GM12878 (cell line): Measurements from ENCODE around the gene DLK2. TPM values are rescaled to one million over a fixed set of nuclear protein-coding genes. Genes with fewer than 3 reads are reported as not detected.

Source experiments
- ATAC-seq: fragments of 200-7000 bp; cut with Tn5 transposase; 3 replicates; pipeline ENCODE4 v1.9.1; 2020; ENCODE audit warnings: mild to moderate bottlenecking, moderate library complexity
- BruUV-seq: library from RNA; stranded (reverse); fragments of 400-500 nt; replicated peaks from 2 replicates; lab custom pipeline; 2021; lab: Mats Ljungman, UMichigan
- CTCF ChIA-PET: fragments of 300-600 bp; sonication (Branson Sonifier 250); formaldehyde crosslinking; extraction: SDS; loops from one replicate; lab custom pipeline; 2021; ENCODE audit warnings: inconsistent platforms; lab: Yijun Ruan, JAX
- POLR2A ChIA-PET: fragments of 350-600 bp; formaldehyde crosslinking; extraction: SDS; loops from one replicate; lab custom pipeline; 2021; ENCODE audit warnings: inconsistent platforms; lab: Charles Lee
- RAD21 ChIA-PET: fragments of 300-600 bp; sonication (Branson Sonifier 250); formaldehyde crosslinking; loops from one replicate; lab custom pipeline; 2023; ENCODE audit warnings: antibody characterized with exemption; ENCODE audit not compliant: unreplicated experiment; lab: Charles Lee
- SMC1A ChIA-PET: fragments of 300-600 bp; sonication (Branson Sonifier 250); formaldehyde crosslinking; loops from one replicate; lab custom pipeline; 2023; ENCODE audit not compliant: unreplicated experiment, uncharacterized antibody; lab: Charles Lee
- DNase-seq: peaks from one replicate; pipeline ENCODE4 v3.0.0-alpha.2; 2011; ENCODE audit warnings: low read depth, low spot score
- FAIRE-seq: peaks from 3 replicates; lab custom pipeline; 2011; peaks lifted over from hg19 to GRCh38; lab: Jason Lieb, UNC
- H2AFZ ChIP-seq: 2 replicates; pipeline ENCODE4 v1.6.0; 2011; ENCODE audit warnings: low read depth, low read length, control low read depth; ENCODE audit not compliant: control insufficient read depth
- H3K27ac ChIP-seq: 2 replicates; pipeline ENCODE4 v1.5.1; 2011; ENCODE audit warnings: control low read depth; ENCODE audit not compliant: control insufficient read depth, insufficient read depth
- H3K27me3 ChIP-seq, 2 experiments: replicated peaks in 1 of 2; 2 replicates each; pipeline versions ENCODE4 v1.6.0 to v1.6.1; 2011; ENCODE audit warnings: low read length in 1 of 2; ENCODE audit not compliant: control insufficient read depth in 2 of 2, insufficient read depth in 2 of 2
- H3K36me3 ChIP-seq, 2 experiments: 2 replicates each; pipeline ENCODE4 v1.5.1; 2011; ENCODE audit warnings: low read length in 1 of 2; ENCODE audit not compliant: control insufficient read depth in 2 of 2, insufficient read depth in 2 of 2
- H3K4me1 ChIP-seq: 2 replicates; pipeline ENCODE4 v1.6.1; 2011; ENCODE audit warnings: mild to moderate bottlenecking, low read length, moderate library complexity, mixed read lengths; ENCODE audit not compliant: control insufficient read depth, insufficient read depth
- H3K4me2 ChIP-seq: 2 replicates; pipeline ENCODE4 v1.6.0; 2011; ENCODE audit warnings: control low read depth; ENCODE audit not compliant: control insufficient read depth, insufficient read depth
- H3K4me3 ChIP-seq: fragments of 200-600 bp; sonication (generic); 2 replicates; pipeline ENCODE4 v1.5.1; 2016
- H3K79me2 ChIP-seq: 2 replicates; pipeline ENCODE4 v1.6.0; 2011; ENCODE audit warnings: low read length; ENCODE audit not compliant: control insufficient read depth, insufficient read depth
- H3K9ac ChIP-seq: 2 replicates; pipeline ENCODE4 v1.8.0; 2011; ENCODE audit warnings: low read length, control low read depth, mixed read lengths; ENCODE audit not compliant: control insufficient read depth, insufficient read depth
- H3K9me3 ChIP-seq: replicated peaks from 3 replicates; pipeline ENCODE4 v1.5.1; 2011; ENCODE audit warnings: mild to moderate bottlenecking, low read length; ENCODE audit not compliant: control insufficient read depth, insufficient read depth
- H4K20me1 ChIP-seq: 2 replicates; pipeline ENCODE4 v1.6.0; 2011; ENCODE audit not compliant: control insufficient read depth, insufficient read depth
- CBFB ChIP-seq: IDR thresholded peaks from 2 replicates; pipeline ENCODE4 v1.6.1; 2016; ENCODE audit warnings: antibody characterized with exemption, low read depth
- CREB1 ChIP-seq: IDR thresholded peaks from 2 replicates; pipeline ENCODE4 v1.6.1; 2012; ENCODE audit warnings: low read depth, mild to moderate bottlenecking, inconsistent platforms
- IRF3 ChIP-seq: fragments of 450-650 bp; IDR thresholded peaks from 2 replicates; pipeline ENCODE4 v1.6.1; 2014; ENCODE audit warnings: mild to moderate bottlenecking
- KLF5 ChIP-seq: fragments of 450-650 bp; IDR thresholded peaks from 2 replicates; pipeline ENCODE4 v1.6.1; 2014; ENCODE audit warnings: mild to moderate bottlenecking; ENCODE audit not compliant: partially characterized antibody
- MXI1 ChIP-seq: fragments of 150-350 bp; IDR thresholded peaks from 2 replicates; pipeline ENCODE4 v1.6.1; 2011; ENCODE audit warnings: low read depth, mild to moderate bottlenecking, inconsistent platforms, low read length, improper control_type of control experiment
- MYB ChIP-seq: fragments of 150-350 bp; IDR thresholded peaks from 2 replicates; pipeline ENCODE4 v1.6.1; 2014; ENCODE audit warnings: mild to moderate bottlenecking, low read depth, low read length, borderline replicate concordance
- RBBP5 ChIP-seq: fragments of 200-600 bp; sonication (generic); conservative IDR thresholded peaks from 2 replicates; pipeline ENCODE4 v1.6.1; 2016
- REST ChIP-seq: IDR thresholded peaks from 2 replicates; pipeline ENCODE4 v1.6.1; 2012; ENCODE audit warnings: mild to moderate bottlenecking, low read depth, low read length
- TAF1 ChIP-seq: IDR thresholded peaks from 2 replicates; pipeline ENCODE4 v1.6.1; 2011; ENCODE audit warnings: mild to moderate bottlenecking, low read depth, low read length, borderline replicate concordance
- ZBTB40 ChIP-seq: fragments of 450-650 bp; IDR thresholded peaks from 2 replicates; pipeline ENCODE4 v1.6.1; 2016; ENCODE audit warnings: mild to moderate bottlenecking, moderate library complexity, borderline replicate concordance
- ZZZ3 ChIP-seq: IDR thresholded peaks from 2 replicates; pipeline ENCODE4 v1.6.1; 2011; ENCODE audit warnings: low read depth; ENCODE audit not compliant: control insufficient read depth, insufficient read length
- WGBS: methylation state at CpG from one replicate; pipeline ENCODE4 v1.1.6; 2016; ENCODE audit warnings: low lambda C conversion rate; ENCODE audit not compliant: insufficient replicate concordance, insufficient coverage; ENCODE audit errors: missing lambda C conversion rate; 5-methylcytosine and 5-hydroxymethylcytosine counted together
- in situ Hi-C: fragments of 300-500 bp; cut with MboI; formaldehyde crosslinking; loops from 9 replicates; pipeline ENCODE4 v1.14.3; 2018; ENCODE audit warnings: mixed read lengths
- intact Hi-C: fragments of 100-400 bp; cut with micrococcal nuclease; formaldehyde crosslinking; loops from one replicate; pipeline ENCODE4 v1.14.2; 2022; ENCODE audit not compliant: unreplicated experiment
- polyA plus RNA-seq, 11 experiments: library from polyadenylated mRNA; depleted of rRNA in 4 of 11; unstranded in 6 of 11; stranded (reverse) in 5 of 11; fragments of >200 nt; fragmentation: Nextera tagmentation in 4 of 11; fragmentation: Illumina TruSeq in 1 of 11; extraction: Ambion mirVana in 4 of 11; extraction: Trizol in 1 of 11; gene quantifications; 1 replicate in 1 of 11; 2 replicates in 10 of 11; pipeline versions ENCODE4 v1.2.1 to v1.2.3, GENCODE V29; 2011 to 2016; ENCODE audit warnings: inconsistent platforms in 2 of 11, missing spikeins in 2 of 11, low read depth in 1 of 11
- total RNA-seq, 4 experiments: library from RNA; depleted of rRNA in 3 of 4; stranded (reverse); fragments of >200 nt in 3 of 4; fragmentation: Illumina TruSeq in 1 of 4; extraction: Trizol in 1 of 4; gene quantifications; 2 replicates each; pipeline versions ENCODE4 v1.2.1 to v1.2.3, GENCODE V29; 2013 to 2021

The DLK2 gene
- total and polyA plus RNA-seq, 10 of the 15 experiments (the other 5 are each of a cell fraction or from before 2014, with no cell fraction given): 0.03 to 0.55 (median 0.38) TPM; not detected in 4

GRCh38 chr6:43471399-43471798 is 16.1 kb upstream of the DLK2 start:
- TF ChIP-seq ZZZ3 (no peak), REST (no peak), CBFB (no peak), RBBP5 (no peak), KLF5 (no peak), ZBTB40 (no peak), MXI1 (no peak), MYB (no peak), TAF1 (no peak), CREB1 (no peak), IRF3 (no peak)
- no peak for DNase-seq
- no peak overlapping the region for H2AFZ ChIP-seq
- ChIA-PET POLR2A (interaction anchor here (0.6 kb wide), 1 partner anchor 17 kb away, joined by 3 read pairs; no protein-coding TSS in a partner anchor), SMC1A (interaction anchor here (1.1 to 1.5 kb wide), 2 partner anchors 12 to 36 kb away, joined by 4 read pairs; no protein-coding TSS in a partner anchor), RAD21 (interaction anchor here (1.0 kb wide), 2 partner anchors 16 to 85 kb away, joined by 3 to 4 read pairs; partner anchors contain the start of gene DLK2), CTCF (interaction anchor here (0.9 to 1.1 kb wide), 2 partner anchors 11 to 14 kb away, joined by 4 read pairs; no protein-coding TSS in a partner anchor)
- H3K9me3 ChIP-seq: no peaks in the 10 kb centered on the region
- no peaks in the 10 kb centered on the region for H4K20me1 ChIP-seq
- no peak overlapping the region for H3K9ac ChIP-seq
- H3K4me2 ChIP-seq: no peak overlapping the region
- FAIRE-seq: no peak
- in situ Hi-C loops: no loop called here
- H3K79me2 ChIP-seq: no peaks in the 10 kb centered on the region
- no peaks in the 10 kb centered on the region for H3K4me1 ChIP-seq
- peaks cover 0 to 2% of the 10 kb centered on the region in 2 experiments; a peak in 1 of 4 replicates for H3K27me3 ChIP-seq
- H3K36me3 ChIP-seq: no peaks in the 10 kb centered on the region
- no peak for ATAC-seq
- BruUV-seq: no TSS peak
- no peak overlapping the region for H3K4me3 ChIP-seq
- H3K27ac ChIP-seq: no peak overlapping the region
- intact Hi-C loops: no loop called here
- 0% methylated on average over 1 of the region's 1 CpG for WGBS
